SH-SY5Y (cell line): ENCODE measurements around the gene ARHGAP26.

ENCODE experiments used
- GATA2 ChIP-seq: IDR thresholded peaks from 2 replicates; pipeline ENCODE4 v1.6.1; 2011; ENCODE audit warnings: mild to moderate bottlenecking, low read depth, low read length
- GATA3 ChIP-seq: IDR thresholded peaks from 2 replicates; pipeline ENCODE4 v1.6.1; 2011; ENCODE audit warnings: low read depth, mild to moderate bottlenecking, low read length, moderate library complexity

ARHGAP26 gene

DNA sequence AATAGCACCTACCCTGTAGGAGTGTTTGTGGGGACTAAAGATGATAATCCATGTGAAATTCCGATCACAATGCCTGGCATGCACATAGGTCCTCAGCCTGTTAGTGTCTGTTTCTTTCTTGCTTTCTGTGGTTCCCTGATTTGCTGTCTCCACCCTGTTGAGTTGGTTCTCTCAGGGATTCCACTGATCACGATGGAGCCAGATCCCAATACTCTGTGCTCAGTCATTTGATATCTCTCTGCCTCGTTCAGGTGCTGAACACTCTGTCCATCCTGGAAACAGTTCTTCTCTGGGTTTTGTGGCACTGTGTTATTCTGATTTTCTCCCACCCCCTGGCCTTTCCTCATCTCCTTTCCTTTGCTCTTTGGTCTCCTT lies 60.8 kb downstream of the ARHGAP26 start:
- TF ChIP-seq GATA3: no peak
- no peak for TF ChIP-seq GATA2

DNA sequence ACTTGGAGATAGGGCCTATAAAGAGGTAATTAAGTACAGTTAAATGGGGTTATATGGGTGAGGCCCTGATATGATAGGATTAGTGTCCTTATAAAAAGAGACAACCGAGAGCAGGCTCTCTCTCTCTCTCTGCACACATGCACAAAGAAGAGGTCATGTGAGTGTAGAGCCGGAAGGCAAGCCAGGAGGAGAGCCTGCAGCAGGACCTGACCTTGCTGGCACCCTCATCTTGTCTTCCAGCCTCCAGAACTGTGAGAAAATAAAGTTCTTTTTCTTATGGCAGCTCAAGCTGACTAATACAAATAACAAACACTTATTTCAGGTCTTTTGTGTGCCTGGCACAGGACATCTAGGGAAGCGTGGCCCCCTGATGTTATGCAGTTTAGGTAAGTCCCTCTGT lies 62.1 kb downstream of the ARHGAP26 start:
- TF ChIP-seq GATA2: no peak
- no peak for TF ChIP-seq GATA3

DNA sequence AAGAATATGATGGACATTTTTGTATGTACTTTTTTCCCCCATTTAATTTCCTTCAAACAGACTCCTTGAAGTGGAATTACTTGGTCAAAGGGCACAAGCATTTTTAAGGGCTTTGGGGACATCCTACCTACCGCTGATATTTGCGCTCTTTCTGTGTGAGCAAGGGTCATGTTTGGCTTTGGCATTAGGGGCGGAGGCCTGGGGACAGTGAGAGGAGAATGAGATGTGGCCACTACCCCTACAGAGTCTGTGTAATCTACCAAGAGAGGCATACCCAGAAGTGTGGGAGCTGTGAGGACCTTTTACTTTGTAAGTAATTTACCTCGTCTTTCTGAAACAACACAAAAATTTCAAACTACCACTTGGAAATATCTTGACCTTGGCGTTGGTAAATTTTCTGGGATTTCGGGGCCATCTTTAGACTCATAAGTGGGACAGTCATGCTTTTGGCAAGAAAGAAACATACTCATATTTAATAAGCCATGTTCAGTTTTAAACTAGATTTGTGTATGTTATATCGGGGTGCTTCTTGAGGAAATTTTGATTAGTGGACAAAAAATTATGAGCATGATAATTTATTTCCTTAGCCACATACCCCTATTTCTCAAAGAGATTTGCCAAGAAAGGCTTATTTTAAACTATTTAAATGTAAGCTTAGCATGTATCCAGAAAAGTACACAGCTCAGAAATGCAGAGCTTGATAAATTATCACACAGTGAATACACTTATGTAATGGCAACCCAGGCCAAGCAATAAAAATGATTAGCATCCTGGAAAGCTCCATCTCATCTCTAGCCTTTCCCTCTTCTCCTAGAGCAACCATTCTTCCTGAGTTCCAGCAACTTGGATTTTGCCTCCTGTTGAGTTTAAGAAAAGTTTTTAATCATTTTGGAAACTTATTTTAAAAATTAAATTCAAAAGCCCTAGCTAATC lies 63.6 kb downstream of the ARHGAP26 start:
- TF ChIP-seq GATA3 (no peak), GATA2 (no peak)

DNA sequence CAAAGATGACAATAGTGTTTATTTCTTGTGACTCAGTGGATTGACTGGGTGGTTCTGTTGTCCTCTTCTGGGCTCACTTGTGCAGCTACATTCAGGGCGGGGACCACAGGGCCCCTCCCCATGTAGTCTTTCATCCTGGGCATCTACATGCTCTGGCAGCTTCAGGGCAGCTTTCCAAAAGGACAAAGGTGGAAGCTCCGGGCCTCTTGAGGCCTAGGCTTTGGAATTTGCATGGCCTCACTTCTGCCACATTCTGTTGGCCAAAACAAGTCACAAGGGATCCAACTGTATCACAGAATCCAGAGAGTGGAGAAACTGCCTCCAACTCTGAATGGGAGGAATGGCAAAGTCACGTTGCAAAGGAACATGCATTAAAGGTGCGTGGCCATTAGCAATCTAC lies 64.3 kb downstream of the ARHGAP26 start:
- TF ChIP-seq GATA2 (no peak), GATA3 (no peak)

DNA sequence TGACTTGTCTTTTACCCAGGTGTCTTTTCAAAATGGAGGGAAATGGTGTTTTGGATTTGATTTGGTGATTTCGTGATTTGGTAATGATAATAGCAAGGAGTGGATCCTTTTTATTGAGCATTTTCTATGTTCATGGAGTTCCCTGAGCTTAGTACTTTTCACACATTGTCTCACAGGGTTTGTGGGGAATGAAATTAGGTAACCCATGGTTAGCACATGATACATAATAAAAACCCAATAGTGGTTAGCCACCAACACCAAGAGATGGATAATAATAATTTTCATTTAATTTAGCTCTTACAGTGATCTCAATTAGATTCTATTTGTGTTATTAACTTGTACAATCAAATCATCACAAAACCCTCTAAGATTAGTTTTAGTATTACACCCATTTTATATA lies 65.4 kb downstream of the ARHGAP26 start:
- TF ChIP-seq GATA3: no peak
- no peak for TF ChIP-seq GATA2

DNA sequence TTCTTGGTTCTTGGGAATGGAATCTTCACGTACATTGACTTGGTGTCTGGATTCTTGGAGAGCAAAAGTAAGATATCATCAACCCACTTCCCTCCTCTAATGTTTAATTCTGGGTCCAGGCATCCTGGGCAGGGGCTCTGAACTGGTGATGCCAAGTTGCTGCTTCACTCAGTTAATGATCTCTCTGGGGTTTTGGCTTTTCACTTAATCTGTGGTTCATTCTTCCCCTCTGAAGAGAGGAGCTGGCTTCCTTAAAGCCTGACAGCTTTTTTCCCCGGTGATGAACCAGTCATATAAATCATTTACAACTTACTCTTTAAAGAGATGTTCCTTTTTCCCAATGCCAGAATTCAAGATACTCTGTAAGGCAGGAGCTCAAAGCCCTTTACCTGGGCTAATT lies 65.9 kb downstream of the ARHGAP26 start:
- no peak for TF ChIP-seq GATA2
- no peak for TF ChIP-seq GATA3

DNA sequence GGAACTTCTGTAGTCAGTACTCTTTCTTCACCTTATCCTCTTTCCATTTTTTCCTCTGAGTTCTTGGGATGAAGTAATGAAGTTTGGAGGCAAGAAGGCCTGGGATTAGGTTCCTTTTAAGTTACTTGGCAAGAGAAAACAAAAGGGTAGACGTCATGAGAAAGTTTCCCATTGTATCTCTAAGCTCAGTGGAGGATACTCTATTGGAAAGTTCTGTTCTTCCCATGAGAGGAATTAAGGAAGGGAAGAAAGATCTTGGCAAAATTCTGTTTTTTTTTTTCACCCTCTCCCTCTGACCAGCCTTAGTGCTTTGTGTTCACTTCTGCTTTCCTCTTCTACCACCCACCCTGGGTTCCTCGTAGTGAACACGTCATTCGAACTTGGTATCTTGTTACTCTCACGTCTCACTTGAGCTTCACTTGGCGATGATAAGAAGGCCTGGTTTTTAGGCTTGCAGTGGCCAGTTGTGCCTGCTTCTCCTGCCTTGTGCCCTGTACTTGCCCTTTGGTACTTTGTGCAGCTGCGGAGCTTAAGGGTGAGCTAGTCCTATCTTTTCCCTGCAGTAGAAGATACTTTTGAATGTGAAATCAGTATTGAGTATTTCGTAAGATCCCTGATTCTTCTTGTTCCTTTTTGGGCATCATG lies 67.0 kb downstream of the ARHGAP26 start:
- TF ChIP-seq GATA3: no peak
- TF ChIP-seq GATA2: no peak

DNA sequence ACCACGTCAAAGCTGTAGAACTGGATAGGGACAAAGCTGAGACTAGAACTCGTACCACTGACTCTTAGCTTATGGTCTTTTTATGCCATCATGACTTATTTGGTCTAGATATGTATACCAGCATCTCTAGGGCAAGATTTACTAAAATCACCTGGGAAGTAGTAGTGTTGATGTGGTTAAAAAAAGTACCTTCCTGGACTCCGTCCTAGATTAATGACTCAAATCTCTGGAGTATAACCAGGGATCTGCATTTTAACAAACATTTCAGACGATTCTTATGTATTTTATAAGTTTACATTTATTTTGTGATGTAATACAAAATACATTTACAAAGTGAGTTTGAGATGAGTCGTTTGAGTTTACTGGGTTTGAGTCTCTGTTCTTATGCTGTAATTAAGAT lies 68.7 kb downstream of the ARHGAP26 start:
- TF ChIP-seq GATA2: no peak
- no peak for TF ChIP-seq GATA3

DNA sequence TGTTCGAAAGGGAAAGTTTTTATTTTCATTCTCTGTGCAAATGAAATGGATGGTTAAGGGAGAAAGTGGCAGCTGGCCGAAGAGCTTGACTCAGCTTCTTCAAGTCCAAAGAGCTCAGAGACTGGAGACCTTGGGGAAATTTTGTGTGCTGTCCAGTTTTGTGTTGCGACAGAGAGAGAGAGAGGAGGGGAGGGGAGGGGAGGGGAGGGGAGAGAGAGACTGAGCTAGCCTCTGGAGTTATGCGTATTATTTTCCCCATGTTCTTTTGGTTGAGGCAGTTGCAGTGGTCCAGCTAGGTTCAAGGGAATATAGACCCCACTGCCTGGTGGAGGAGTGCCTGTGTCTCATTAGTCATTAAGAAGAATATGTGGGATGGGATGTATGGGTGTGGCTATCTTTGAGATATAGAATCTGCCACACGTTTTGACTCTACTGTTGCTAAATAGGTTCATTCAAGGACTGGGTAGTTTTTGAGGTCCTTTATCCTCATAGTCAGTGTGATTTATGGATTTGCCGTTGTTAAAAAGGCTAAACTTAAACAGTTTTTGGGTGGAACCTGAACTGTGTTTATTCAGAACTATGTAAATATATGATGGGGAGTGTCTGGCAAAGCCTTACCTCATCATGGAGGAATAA lies 69.7 kb downstream of the ARHGAP26 start:
- no peak for TF ChIP-seq GATA3
- no peak for TF ChIP-seq GATA2

DNA sequence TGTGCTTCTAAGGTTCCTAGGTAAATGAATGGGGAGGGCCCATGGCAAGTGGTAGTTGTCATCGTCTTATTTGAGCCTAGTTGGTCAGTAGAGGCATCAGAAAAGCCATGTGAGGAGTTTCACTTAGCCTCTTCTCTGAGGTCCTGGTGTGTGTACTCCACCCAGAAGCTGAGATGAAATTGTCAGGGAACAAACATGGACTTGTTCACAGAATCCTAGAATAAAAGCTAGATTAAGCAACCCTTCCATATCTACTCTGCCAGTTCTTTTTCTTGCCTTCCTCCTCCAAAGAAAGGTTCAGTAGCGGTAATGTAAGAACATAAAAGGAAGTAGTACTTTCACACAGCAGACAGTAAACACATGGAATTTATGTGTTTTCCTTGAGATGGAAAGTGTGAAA lies 70.4 kb downstream of the ARHGAP26 start:
- TF ChIP-seq GATA2: no peak

DNA sequence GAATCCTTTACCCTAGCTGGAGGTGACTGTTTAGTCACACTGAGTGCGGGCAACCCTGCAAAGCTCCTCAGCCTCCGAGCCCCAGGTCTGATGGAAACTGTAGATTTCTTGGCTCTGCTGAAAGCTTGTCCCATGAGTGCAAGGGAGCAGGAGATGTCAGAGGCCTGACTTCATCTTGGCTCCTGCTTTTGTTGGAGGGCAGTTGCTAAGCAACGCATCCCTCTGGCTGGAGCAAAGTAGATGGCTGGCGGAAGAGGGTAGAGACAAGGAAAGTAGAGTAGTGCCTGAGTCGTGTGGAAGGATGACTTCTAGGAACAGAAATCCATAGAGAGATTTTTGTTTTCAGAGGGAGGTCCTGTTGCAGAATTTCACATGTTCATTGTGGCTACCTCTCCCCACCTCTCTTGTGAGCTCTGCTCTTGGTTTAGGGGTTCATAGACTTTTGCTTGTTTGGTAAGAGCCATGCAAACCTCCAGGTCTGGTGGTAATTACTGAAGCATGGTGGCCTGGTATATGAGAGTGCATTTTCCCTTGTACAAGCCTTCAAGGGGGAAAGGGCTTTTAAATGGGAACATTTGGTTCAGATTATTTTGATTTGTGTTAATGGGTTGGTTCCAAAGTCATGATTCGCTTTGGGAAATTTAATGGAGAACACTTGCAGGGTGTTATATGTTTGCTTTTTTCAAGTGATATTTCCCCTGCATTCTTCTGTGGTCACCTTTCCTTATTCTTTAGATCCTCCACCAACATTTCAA lies 71.5 kb downstream of the ARHGAP26 start:
- TF ChIP-seq GATA2 (no peak), GATA3 (no peak)

DNA sequence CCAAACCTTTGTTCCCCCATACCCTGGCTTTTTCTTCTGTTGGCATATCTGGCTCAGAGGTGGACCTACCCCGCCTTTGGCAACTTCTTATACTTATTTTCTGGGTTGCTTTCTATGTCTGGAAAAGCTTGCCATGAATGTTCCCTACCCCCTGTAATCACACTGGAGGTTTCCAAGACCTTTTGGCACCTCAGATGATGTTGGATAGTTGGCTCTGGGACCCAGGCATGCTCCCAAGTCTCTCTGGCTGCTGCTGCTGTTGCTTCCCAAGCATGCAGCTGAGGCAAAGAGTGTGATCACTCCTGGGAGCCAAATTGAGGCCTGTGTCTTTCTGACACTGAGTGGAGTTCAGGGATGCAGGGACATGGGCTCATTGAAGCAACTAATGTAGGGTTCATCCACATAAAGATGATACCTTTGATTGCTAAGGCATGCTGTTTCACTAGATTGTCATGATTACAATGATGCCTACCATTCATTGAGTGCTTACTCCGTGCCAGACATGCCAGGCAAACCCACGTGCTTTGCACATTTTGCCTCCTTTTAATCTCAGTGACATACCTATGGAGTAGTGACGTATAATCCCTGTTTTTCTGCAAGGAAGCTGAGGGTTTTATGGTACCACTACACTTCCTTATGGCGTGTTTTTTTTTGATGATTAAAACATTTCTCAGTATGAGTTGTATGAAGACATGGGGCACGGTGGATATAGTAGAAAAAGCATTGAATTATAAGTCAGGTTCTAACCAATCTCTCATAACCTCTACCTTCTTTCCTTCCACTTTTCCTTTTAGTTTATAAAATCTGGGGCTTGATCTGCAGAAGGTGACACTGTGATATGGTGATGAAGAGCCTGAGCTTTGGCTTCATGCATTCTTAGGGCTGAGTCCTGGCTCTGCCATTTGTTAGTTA lies 73.1 kb downstream of the ARHGAP26 start:
- TF ChIP-seq GATA3 (no peak), GATA2 (no peak)

DNA sequence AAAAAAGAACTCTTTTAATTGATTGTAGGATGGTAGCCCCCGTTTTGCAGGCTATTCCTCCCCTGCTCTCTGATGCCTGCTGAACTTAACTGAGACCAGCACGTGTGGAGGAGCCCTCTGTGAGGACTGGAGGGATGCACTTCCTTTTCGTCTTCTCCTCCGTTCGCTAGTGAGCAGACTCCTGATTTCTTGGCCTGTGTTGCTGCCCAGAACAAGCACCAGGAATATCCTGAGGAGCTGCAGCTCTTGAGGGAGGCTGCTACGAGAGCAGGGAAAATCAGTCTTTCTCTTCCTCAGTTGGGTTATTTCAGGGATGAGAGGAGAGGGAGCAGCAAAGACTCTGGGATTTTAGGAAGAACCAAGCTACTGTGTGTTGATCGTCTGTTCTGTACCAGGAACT lies 74.7 kb downstream of the ARHGAP26 start:
- TF ChIP-seq GATA3 (no peak), GATA2 (no peak)
